GM18499 (cell line): ENCODE data around the gene GPR160.
A peak's percentile ranks its signal among the peaks of the same experiment; 100 is the strongest.
"Not testable (repeated sequence)": the region's sequence is repeated elsewhere in the genome, so short reads cannot be mapped to it uniquely, and the experiment has no call there.

Source experiments
- ATAC-seq: cut with Tn5 transposase; IDR thresholded peaks from one replicate; pipeline ENCODE4 v1.9.1; 2021; ENCODE audit warnings: moderate number of reproducible peaks; ENCODE audit not compliant: insufficient read depth, unreplicated experiment

Gene GPR160, protein sequence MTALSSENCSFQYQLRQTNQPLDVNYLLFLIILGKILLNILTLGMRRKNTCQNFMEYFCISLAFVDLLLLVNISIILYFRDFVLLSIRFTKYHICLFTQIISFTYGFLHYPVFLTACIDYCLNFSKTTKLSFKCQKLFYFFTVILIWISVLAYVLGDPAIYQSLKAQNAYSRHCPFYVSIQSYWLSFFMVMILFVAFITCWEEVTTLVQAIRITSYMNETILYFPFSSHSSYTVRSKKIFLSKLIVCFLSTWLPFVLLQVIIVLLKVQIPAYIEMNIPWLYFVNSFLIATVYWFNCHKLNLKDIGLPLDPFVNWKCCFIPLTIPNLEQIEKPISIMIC

DNA sequence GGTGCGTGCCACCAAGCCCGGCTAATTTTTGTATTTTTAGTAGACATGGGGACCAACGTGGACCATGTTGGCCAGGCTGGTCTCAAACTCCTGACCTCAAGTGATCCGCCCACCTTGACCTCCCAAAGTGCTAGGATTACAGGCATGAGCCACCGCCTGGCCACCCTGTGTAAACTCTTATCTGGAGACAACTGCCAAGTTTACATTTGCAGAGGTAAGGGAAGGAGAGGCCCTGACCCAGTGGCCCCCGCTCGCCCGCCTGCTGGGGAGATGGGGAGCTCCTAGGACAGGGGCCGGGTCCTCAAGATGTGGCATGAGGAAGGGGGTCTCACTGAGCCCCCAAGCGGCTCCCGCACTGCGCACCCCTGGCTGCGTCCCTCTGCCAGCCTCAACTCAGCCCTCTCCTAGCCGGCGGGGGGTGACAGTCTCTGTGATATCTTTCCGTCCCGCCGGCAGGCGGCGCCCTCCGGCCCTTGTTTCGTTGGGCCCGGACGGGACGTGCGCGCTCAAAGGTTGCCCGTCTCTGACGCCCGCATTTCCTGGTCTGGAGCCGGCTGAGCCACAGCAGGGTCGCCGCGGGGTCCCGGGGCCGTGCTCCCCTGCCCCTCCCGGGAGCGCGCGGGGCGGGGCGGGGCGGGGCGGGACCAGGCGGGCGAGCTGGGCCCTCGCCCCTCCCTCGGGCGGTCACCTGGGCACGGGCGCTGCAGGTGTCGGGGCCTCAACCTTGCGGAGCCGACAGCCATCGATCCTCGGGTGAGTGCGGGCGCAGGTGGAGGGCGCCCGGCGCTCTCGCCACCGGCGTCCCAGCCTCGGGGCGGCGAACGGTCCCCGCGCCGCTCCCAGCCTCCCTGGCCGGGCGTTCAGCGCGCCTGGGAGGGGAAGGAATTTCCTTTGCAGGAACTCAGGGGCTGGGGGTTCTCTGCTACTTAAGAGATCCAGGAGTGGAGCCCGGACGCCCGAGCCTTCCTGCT is at the start of gene GPR160:
TSS of gene GPR160 (plus strand) at position 533 of the 971 bp plus-strand sequence. CDS start 45,978 bp downstream, outside the sequence.
- peak; percentile 65 for ATAC-seq

DNA sequence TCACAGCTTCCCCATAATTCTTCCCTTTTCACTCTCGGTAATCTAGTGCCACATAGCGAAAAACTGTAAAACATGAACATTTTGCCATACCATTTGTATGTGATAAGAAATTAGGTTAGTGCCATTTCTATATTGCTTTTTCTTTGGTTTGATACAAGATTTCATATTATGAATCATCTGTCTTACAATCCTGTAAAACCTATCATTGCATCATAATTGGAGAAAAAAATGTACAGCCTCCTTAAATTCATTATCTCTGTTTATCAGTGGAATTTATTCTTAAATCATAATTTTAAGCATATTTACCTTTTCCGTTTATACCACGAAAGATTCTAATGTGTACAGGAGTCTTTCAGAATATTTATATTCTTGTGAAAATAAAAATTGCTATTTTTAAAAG is 47.4 kb upstream of the GPR160 start:
- ATAC-seq, result no peak

DNA sequence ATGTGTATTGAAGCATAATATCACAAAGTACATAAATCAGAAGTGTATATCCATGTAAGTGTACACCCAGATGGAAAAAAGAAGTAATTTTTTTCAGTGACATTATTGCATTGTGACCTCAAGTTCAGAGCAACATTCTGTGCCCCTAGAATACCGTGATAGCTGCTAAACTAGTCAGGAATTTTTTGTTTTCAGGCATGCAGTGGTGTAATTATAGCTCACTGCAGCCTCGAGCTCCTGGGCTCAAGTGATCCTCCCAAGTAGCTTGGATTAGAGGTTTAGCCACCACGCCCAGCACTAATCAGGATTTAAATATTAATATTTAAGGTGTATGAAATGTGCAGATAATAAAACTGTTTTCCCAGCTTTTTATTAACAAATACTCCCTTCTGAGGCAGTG is 45.6 kb upstream of the GPR160 start:
- no peak for ATAC-seq

DNA sequence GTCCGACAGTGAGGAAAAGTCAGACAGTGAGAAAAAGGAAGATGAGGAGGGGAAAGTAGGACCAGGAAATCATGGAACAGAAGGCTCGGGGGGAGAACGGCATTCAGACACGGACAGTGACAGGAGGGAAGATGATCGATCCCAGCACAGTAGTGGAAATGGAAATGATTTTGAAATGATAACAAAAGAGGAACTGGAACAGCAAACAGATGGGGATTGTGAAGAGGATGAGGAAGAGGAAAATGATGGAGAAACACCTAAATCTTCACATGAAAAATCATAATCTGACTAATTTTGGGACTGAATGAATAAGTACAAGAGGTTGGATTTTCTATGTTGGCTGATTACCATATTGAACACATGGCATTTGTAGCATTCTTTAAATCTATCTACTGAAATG is 45.0 kb upstream of the GPR160 start:
- no peak for ATAC-seq

DNA sequence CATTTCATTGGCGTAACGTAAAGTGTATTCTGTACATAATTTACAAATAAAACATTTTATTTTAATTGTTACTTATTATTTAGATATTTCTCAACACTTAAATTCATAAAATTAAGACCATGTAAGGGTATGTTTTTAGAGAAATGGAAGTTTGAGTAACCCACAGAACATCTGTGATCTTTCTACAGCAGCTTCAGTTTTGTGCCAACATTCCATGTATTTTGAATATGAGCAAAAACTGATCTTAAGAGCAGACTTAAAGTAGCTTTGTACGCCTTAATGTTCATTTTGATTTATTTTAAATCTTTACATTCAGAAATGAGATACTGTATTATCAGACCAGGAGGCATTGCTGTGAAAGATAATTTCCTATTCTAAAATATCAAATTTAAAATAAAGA is 44.0 kb upstream of the GPR160 start:
- ATAC-seq, result no peak

DNA sequence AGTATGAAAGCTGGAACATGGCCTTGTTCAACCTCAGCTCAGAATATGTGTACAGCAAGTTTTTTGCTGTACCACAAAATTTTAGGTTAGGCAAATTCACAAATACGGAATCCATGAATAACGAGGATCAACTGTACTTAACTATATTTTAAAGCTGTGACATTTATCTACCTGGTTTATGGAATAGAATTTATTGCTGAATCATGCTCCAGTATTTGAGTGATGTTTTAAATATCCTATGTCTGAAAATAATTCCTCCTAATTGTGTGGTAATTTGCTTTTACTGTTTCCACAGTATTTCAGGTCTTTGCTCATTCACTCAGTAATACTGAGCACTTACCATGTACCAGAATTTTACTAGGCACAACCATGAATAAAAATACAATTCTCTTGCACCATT is 41.7 kb upstream of the GPR160 start:
- no peak for ATAC-seq

DNA sequence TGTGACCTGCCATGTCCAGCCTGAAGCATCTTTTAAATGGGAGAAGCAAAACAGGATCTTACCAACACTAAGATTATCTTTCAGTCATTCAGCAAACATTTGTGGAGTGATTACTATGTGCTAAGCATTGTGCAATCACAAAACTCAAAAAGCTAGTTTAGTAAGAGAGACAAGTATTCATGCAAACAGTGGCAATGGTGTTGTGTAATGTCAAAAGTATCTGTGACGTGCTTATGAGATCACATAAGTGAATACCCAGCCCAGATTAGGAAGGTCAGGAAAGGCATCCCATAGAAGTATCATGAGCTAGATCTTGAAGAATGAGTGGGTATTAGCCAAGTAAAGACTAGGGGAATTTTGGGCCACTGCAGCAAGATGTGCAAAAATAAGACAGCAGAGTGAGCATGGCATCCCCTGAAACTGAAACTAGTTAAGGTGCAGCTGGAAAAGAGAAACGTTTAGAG is 39.1 kb upstream of the GPR160 start:
- peak; percentile 12 for ATAC-seq

DNA sequence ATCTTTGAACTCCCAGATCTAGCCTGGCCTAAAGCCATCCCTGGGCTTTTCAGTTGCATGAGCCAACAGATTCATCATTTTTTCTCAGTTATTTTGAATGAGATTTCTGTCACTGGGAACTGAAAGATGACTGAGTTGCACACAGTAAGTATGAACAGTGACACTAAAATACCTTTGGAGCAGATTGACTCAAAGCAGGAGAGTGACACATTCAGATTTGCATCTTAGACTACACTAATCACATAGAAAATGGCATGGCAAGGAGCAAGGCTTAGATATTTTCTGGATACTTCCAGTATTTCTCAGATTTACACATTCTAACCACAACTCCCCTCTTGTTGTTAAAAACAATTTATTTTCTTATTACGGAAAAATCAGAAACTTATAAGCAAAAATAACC is 38.4 kb upstream of the GPR160 start:
- peak; percentile 96 for ATAC-seq

DNA sequence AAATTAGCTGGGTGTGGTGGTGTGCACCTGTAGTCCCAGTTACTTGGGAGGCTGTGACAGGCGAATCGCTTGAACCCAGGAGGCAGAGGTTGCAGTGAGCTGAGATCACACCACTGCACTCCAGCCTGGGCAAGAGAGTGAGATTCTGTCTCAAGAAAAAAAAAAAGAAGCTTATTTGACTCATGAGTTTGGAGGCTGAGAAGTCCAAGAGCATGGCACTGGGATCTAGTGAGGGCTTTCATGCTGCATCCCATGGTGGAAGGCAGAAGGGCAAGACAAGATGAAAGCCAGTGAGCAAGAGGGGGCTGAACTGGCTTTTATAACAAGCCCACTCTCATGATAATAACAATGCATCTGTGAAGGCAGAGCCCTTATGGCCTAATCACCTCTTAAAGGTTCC is 37.7 kb upstream of the GPR160 start:
- no peak for ATAC-seq

DNA sequence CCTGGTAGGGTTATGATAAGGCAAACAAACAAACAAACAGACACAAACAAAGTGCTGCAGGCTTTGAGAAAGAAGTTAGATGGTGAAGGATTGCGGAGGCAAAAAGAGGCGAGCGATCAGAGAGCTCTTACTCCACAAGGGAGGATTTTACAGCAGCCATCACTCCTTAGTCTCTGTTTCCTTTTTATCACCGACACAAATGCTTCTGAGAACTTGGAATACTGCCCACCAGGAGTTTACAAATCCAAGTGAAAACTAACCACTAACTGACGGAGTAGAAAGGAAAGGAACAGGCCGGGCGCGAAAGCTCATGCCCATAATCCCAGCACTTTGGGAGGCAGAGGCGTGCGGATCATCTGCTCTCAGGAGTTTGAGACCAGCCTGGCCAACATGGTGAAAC is 35.6 kb upstream of the GPR160 start:
- ATAC-seq, result no peak

DNA sequence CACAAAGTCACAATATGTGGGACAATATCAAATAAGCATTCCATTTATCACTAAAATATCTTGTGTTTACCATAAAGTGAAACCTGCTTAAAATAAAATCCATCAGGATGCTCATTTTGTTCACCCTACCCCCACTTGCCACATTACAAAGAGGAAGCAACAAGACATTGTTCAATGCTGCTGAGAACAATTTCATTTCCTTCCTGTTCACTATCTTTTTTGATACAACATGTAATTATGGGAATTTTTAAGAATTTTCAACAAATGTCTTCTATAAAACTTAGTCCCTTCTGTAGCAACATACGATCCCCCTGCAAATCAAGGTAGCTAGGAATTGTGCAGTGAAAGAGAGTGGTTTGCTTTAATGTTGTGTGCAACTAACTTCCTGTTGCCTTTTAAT is 34.9 kb upstream of the GPR160 start:
- no peak for ATAC-seq

DNA sequence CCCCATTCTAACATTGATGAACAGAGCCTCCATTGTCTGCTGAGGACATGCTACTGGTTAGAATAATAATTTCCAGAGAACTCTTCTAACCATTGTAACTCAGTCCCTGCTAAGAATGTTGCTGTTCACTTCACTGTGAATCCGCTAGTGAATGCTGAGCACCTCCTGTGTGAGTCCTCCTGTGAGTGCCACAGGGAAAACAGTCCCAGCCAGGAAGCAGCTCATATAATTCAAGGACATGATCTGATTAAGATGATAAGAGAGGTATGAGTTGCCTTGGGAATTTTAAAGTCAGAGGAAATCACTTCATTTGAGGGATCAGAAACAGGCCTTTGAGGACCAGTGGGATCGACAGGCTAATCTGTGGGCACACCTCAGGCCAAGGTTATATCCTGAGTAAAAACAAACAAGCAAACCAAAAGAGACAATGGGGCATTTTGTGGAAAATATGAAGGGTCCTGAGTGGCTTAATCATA is 33.9 kb upstream of the GPR160 start:
- ATAC-seq, result no peak

DNA sequence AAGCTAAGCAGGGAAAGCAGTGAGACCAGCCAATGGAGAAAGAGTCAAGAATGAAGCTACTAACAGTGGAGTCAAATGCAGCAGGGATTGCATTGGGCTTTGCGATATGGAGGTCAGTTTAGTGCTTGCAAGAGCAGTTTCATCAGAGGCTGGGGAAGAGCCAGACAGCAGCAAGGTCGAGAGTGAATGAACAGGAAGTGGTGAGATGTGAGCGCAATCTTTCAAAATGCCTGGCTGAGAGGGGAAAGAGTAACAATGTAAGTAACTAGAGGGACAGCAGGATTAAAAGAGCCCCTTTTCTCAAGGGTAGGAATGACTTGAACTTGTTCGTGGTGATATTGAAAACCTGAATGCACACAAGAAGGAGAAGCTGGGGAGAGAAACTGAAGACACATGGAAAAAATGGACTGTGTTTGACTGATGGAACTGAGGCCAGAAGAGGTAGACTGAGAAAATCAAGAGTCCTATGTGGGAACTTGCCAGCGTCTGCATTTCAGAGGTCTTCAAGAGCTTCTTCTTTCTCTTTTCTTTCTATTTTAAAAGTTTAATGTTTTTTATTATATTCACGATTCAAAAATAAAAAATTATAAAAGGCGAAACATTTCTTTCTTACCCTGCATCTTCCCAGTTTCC is 30.6 kb upstream of the GPR160 start:
- ATAC-seq, result peak; percentile 74

DNA sequence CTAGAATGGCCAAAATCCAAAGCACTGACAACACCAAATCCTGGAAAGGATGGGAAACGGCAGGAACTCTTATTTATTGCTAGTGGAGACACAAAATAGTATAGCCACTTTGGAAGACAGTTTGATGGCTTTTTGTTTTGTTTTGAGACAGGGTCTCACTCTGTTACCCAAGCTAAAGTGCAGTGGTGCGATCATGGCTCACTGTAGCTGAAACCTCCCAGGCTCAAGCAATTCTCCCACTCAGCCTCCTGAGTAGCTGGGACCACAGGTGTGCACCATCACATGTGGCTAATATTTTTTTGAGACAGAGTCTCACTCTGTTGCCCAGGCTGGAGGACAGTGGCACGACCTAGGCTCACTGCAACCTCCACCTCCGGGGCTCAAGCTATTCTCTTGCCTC is 27.3 kb upstream of the GPR160 start:
- no peak for ATAC-seq

DNA sequence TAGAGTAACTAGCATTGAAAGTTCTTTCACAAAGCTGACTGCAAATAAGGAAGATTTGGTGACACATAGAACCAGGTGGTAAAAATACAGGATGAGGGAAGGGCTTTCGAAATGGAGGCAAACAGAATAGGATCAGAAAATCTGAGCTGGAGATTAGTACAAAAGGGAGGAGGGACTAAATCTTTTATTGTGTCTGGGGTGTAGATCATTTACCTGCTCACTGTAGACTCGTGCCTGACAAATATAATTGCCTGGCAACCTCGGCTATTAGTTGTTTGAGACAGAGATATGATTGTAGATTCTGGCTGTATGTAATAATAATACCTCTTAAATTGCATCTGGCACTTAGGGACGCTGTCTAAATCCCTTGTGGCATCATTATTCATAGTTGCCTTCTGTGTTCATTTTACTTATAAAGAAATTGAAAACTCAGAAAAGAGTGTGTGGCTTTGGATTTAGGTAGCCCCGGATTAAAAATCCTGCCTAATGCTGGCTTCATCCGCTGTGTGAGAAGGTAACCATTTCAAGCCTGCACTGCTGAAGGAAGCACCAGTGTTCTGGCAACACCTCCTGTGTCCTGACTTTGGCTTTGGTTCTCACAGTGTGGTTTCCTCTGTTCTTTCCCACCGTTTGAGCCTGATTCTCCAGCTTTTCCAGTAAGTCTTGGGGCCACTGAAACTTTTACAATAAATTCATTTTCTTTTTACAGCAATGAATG is 25.0 kb upstream of the GPR160 start:
- no peak for ATAC-seq

DNA sequence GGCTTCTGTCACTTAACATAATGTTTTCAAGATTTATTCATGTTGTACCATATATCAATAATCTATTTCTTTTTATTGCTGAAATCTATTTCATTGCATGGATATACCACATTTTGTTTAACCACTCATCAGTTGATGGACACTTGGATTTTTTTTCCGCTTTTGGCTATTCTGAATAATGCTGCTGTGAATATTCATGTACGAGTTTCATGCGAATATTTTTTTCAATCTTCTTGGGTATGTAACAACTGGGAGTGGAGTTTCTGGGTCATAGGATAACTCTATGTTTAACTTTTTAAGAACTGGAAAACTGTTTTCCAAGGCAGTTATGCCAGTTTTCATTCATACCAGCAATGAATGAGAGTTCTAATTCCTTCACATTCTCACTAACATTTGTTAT is 21.7 kb upstream of the GPR160 start:
- no peak for ATAC-seq

DNA sequence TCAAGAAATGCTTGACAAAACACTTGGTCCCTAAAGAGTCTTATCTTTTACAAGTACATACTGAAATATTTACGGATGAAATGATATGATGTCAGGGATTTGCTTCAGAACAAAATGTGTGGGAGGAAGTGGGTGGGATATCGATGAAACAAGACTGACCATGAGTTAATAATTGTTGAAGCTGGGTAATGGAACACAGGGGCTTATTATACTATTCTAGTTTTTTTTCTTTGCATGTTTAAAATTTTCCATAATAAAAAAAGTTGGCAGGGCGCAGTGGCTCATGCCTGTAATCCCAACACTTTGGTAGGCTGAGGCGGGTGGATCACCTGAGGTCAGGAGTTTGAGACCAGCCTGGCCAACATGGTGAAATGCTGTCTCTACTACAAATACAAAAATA is 18.5 kb upstream of the GPR160 start:
- not testable (repeated sequence) for ATAC-seq

DNA sequence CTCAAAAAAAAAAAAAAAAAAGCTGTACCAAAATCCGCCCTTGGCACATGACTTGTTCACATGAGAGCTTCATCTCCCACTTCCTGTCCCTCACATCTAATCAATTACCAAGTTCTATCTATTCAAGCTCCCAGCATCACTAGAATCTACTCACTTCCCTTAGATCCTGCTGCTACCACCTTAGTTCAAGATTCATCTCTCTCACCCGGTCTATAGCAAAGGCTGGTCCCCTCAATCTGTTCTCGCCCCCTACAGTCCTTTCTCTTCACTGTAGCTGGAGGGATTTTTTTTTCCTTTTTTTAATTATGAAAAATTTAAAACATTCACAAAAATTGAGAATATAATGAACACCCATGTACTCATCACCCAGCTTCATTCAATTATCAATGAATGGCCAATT is 16.7 kb upstream of the GPR160 start:
- no peak for ATAC-seq

DNA sequence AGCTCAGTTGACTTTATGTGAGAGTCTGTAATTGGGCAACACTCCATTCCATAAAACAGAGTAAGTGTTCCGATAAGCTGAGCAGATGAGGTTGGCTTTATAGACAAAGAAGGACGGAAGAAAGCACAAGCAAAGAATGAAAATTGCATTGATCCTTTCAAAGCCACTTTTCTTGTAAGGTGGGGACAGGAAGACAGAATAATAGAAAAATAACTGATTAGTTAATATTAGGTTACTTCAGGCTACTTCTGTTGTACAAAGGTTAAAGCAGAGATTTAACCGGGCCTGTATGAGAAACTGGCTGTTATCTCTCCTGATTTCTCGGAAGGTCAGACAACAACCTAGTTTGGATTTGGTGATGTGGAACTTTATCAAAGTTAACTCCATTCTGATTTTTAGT is 15.5 kb upstream of the GPR160 start:
- no peak for ATAC-seq

DNA sequence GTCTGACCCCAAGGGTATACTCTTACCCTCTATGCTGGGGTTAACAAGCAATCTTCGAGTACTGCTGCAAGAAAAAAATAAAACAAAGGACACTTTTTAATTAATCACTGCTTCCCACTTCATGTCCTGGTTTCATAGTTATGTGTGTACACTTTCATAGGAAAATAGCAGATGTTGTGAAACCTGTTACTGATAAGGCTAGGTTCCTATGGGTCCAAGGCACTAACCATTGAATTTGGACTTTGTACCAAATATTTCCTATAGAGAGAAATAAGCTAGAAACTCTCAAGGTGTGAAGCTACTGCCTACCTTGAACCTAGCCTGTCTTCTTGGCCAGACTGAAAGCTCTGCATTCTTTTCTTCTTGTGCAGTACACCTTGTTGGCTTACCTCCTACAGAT is 14.6 kb upstream of the GPR160 start:
- no peak for ATAC-seq
